Large intestine (tissue), 3 donors: ENCODE results near the gene VPS35. TPM values are rescaled to one million over a fixed set of nuclear protein-coding genes. Genes with fewer than 3 reads are reported as not detected.
"Not testable (repeated sequence)": the region's sequence is repeated elsewhere in the genome, so short reads cannot be mapped to it uniquely, and the experiment has no call there.

Experiments used
- DNase-seq, 2 donors: peaks; one replicate each; pipeline versions ENCODE4 v3.0.0 to v3.0.0-alpha.2; 2013
- H3K27ac ChIP-seq: one replicate; pipeline ENCODE4 v1.5.1; 2013; ENCODE audit warnings: low read length
- H3K27me3 ChIP-seq: 2 replicates; pipeline ENCODE4 v1.6.1; 2013; ENCODE audit warnings: low read length; ENCODE audit not compliant: control insufficient read depth, insufficient read depth
- H3K36me3 ChIP-seq: 2 replicates; pipeline ENCODE4 v1.6.1; 2013; ENCODE audit warnings: low read length; ENCODE audit not compliant: control insufficient read depth, insufficient read depth
- H3K4me1 ChIP-seq: one replicate; pipeline ENCODE4 v1.6.1; 2013; ENCODE audit warnings: low read length; ENCODE audit not compliant: control insufficient read depth, insufficient read depth
- H3K4me3 ChIP-seq: one replicate; pipeline ENCODE4 v1.5.1; 2013; ENCODE audit warnings: low read length
- H3K9me3 ChIP-seq: one replicate; pipeline ENCODE4 v1.6.1; 2013; ENCODE audit warnings: mild to moderate bottlenecking, low read depth, low read length, moderate library complexity; ENCODE audit not compliant: control insufficient read depth
- WGBS: methylation state at CpG from one replicate; pipeline ENCODE4 v1.1.5; 2013; ENCODE audit warnings: low lambda C conversion rate; ENCODE audit not compliant: insufficient coverage; 5-methylcytosine and 5-hydroxymethylcytosine counted together
- polyA plus RNA-seq: library from polyadenylated mRNA; unstranded; fragments of 120-200 nt; gene quantifications from one replicate; pipeline ENCODE4 v1.2.1, GENCODE V29; 2013

VPS35 gene
- polyA plus RNA-seq, 1 donor, result 158 TPM

- Histone ChIP-seq H3K36me3 (peaks cover 53% of the 10 kb centered on the region), H3K4me1 (peaks cover 13% of the 10 kb centered on the region)
- H3K27ac ChIP-seq, H3K9me3 ChIP-seq, DNase-seq, H3K27me3 ChIP-seq, H3K4me3 ChIP-seq: not testable (repeated sequence)
- WGBS, result no CpG with 5 or more reads among the region's 1 CpG
Measured at GRCh38 chr16:46677943-46678342, 11.0 kb downstream of the VPS35 start.

GRCh38 chr16:46673320-46674013, 15.5 kb downstream of the VPS35 start:
- DNase-seq, result peak; percentile 56 to 61
- Histone ChIP-seq H3K4me3 (no peak overlapping the region), H3K27ac (no peak overlapping the region), H3K36me3 (peaks cover 61% of the 10 kb centered on the region), H3K4me1 (no peaks in the 10 kb centered on the region), H3K27me3 (no peaks in the 10 kb centered on the region), H3K9me3 (no peaks in the 10 kb centered on the region)
- 73% methylated on average over 2 of the region's 6 CpGs for WGBS

- H3K9me3 ChIP-seq, result no peaks in the 10 kb centered on the region
- H3K36me3 ChIP-seq, result peaks cover 47% of the 10 kb centered on the region
- no peak for DNase-seq
- WGBS, result no CpG with 5 or more reads among the region's 4 CpGs
- H3K27me3 ChIP-seq, result no peaks in the 10 kb centered on the region
- peaks cover 4% of the 10 kb centered on the region for H3K4me1 ChIP-seq
- no peak overlapping the region for H3K4me3 ChIP-seq
- H3K27ac ChIP-seq, result no peak overlapping the region
Measured at GRCh38 chr16:46662123-46662522, 26.9 kb downstream of the VPS35 start.

GRCh38 chr16:46658925-46659324, 30.1 kb downstream of the VPS35 start:
- no CpG with 5 or more reads among the region's 1 CpG for WGBS
- H3K36me3 ChIP-seq, result peaks cover 38% of the 10 kb centered on the region
- peaks cover 4% of the 10 kb centered on the region for H3K4me1 ChIP-seq
- no peak overlapping the region for H3K4me3 ChIP-seq
- no peaks in the 10 kb centered on the region for H3K27me3 ChIP-seq
- peak; percentile 61 to 72 for DNase-seq
- peak overlapping the region; percentile 37 for H3K27ac ChIP-seq
- no peaks in the 10 kb centered on the region for H3K9me3 ChIP-seq

- WGBS, result 60% methylated on average over 1 of the region's 3 CpGs
- H3K4me3 ChIP-seq, result no peak overlapping the region
- no peak overlapping the region for H3K27ac ChIP-seq
- DNase-seq, result no peak
- no peaks in the 10 kb centered on the region for H3K9me3 ChIP-seq
- H3K4me1 ChIP-seq, result no peaks in the 10 kb centered on the region
- no peaks in the 10 kb centered on the region for H3K27me3 ChIP-seq
- H3K36me3 ChIP-seq, result no peaks in the 10 kb centered on the region
Measured at GRCh38 chr16:46651305-46651704, 37.7 kb downstream of the VPS35 start.

GRCh38 chr16:46650254-46650623, 38.7 kb downstream of the VPS35 start:
- Histone ChIP-seq H3K27me3 (no peaks in the 10 kb centered on the region), H3K36me3 (no peaks in the 10 kb centered on the region), H3K4me1 (no peaks in the 10 kb centered on the region), H3K9me3 (no peaks in the 10 kb centered on the region), H3K27ac (no peak overlapping the region), H3K4me3 (no peak overlapping the region)
- WGBS, result no CpG with 5 or more reads among the region's 5 CpGs
- DNase-seq, result no peak

- Histone ChIP-seq H3K27me3 (no peaks in the 10 kb centered on the region), H3K4me1 (no peaks in the 10 kb centered on the region), H3K9me3 (no peaks in the 10 kb centered on the region), H3K27ac (no peak overlapping the region), H3K36me3 (no peaks in the 10 kb centered on the region), H3K4me3 (no peak overlapping the region)
- peak in 1 of 2 donors; percentile 16 for DNase-seq
- WGBS, result 60% methylated on average over 1 of the region's 27 CpGs
Measured at GRCh38 chr16:46649588-46650253, 39.3 kb downstream of the VPS35 start.

GRCh38 chr16:46648656-46649055, 40.3 kb downstream of the VPS35 start:
- no peaks in the 10 kb centered on the region for H3K27me3 ChIP-seq
- no peaks in the 10 kb centered on the region for H3K4me1 ChIP-seq
- no peaks in the 10 kb centered on the region for H3K9me3 ChIP-seq
- H3K4me3 ChIP-seq, result no peak overlapping the region
- DNase-seq, result no peak
- no peak overlapping the region for H3K27ac ChIP-seq
- H3K36me3 ChIP-seq, result no peaks in the 10 kb centered on the region
- 100% methylated on average over 5 of the region's 8 CpGs for WGBS

GRCh38 chr16:46638947-46639925, 49.7 kb downstream of the VPS35 start:
- WGBS, result no CpG with 5 or more reads among the region's 9 CpGs
- H3K9me3 ChIP-seq, result no peaks in the 10 kb centered on the region
- no peak for DNase-seq
- no peak overlapping the region for H3K27ac ChIP-seq
- no peaks in the 10 kb centered on the region for H3K27me3 ChIP-seq
- H3K4me3 ChIP-seq, result no peak overlapping the region
- H3K4me1 ChIP-seq, result no peaks in the 10 kb centered on the region
- no peaks in the 10 kb centered on the region for H3K36me3 ChIP-seq
